K562 (cell line): ENCODE results near the gene RNASEH2A. TPM values are rescaled to one million over a fixed set of nuclear protein-coding genes. Genes with fewer than 3 reads are reported as not detected.

Source experiments
- CTCF ChIP-seq, 3 experiments: IDR thresholded peaks in 2 of 3; conservative IDR thresholded peaks in 1 of 3; 2 replicates each; pipeline ENCODE4 v1.5.1; 2011 to 2012; ENCODE audit warnings: low read length in 3 of 3, mild to moderate bottlenecking in 3 of 3, control low read depth in 2 of 3, improper control_type of control experiment in 1 of 3, inconsistent platforms in 1 of 3, low read depth in 1 of 3, mixed read lengths in 1 of 3, moderate library complexity in 1 of 3; ENCODE audit not compliant: insufficient read depth in 2 of 3
- EP400 ChIP-seq: fragments of 450-650 bp; IDR thresholded peaks from 2 replicates; pipeline ENCODE4 v1.6.1; 2017; ENCODE audit warnings: antibody characterized with exemption, mild to moderate bottlenecking, moderate library complexity
- GTF2F1 ChIP-seq: IDR thresholded peaks from 2 replicates; pipeline ENCODE4 v1.6.1; 2011; ENCODE audit warnings: low read depth, low read length, improper control_type of control experiment
- HNRNPLL ChIP-seq: fragments of 200-400 bp; formaldehyde crosslinking; IDR thresholded peaks from 2 replicates; pipeline ENCODE4 v1.6.1; 2017; ENCODE audit warnings: low read length, low read depth, mild to moderate bottlenecking; ENCODE audit not compliant: poor library complexity, severe bottlenecking
- MTA3 ChIP-seq: fragments of 450-650 bp; formaldehyde crosslinking; IDR thresholded peaks from 2 replicates; pipeline ENCODE4 v1.6.1; 2017; ENCODE audit warnings: mild to moderate bottlenecking, borderline replicate concordance
- NBN ChIP-seq: fragments of 450-650 bp; IDR thresholded peaks from 2 replicates; pipeline ENCODE4 v1.6.1; 2016; ENCODE audit warnings: low read depth, mild to moderate bottlenecking
- NFYB ChIP-seq: IDR thresholded peaks from 2 replicates; pipeline ENCODE4 v1.6.1; 2011; ENCODE audit warnings: mild to moderate bottlenecking, moderate library complexity; ENCODE audit not compliant: insufficient read length; ENCODE audit errors: extremely low read depth
- NR2C2 ChIP-seq, 2 experiments: fragments of 200-800 bp in 1 of 2; sonication (Bioruptor generic) in 1 of 2; sonication (generic) in 1 of 2; formaldehyde crosslinking in 1 of 2; IDR thresholded peaks; 2 replicates each; pipeline versions ENCODE4 v1.6.1 to v1.8.0; 2016 to 2022; ENCODE audit warnings: mild to moderate bottlenecking in 1 of 2, missing compliant biosample characterization in 1 of 2, missing genetic modification characterization in 1 of 2, missing genetic modification reagents in 1 of 2
- PATZ1 ChIP-seq: fragments of 250-450 bp; sonication (Bioruptor Pico); IDR thresholded peaks from 2 replicates; pipeline ENCODE4 v1.5.0; 2020; ENCODE audit warnings: mild to moderate bottlenecking, borderline replicate concordance
- RCOR1 ChIP-seq, 2 experiments: IDR thresholded peaks; 2 replicates each; pipeline ENCODE4 v1.6.1; 2012; ENCODE audit warnings: low read depth in 2 of 2, low read length in 2 of 2, borderline replicate concordance in 1 of 2, improper control_type of control experiment in 1 of 2
- SMC3 ChIP-seq: conservative IDR thresholded peaks from 2 replicates; pipeline ENCODE4 v1.6.1; 2011; ENCODE audit warnings: low read depth, low read length, improper control_type of control experiment; ENCODE audit not compliant: insufficient read depth
- TAF9B ChIP-seq: fragments of 450-650 bp; IDR thresholded peaks from 2 replicates; pipeline ENCODE4 v1.6.1; 2018; ENCODE audit warnings: mild to moderate bottlenecking; ENCODE audit not compliant: partially characterized antibody
- THRAP3 ChIP-seq: fragments of 450-650 bp; IDR thresholded peaks from 2 replicates; pipeline ENCODE4 v1.6.1; 2016; ENCODE audit warnings: mild to moderate bottlenecking, inconsistent platforms, borderline replicate concordance
- ZBTB12 ChIP-seq: fragments of 250-450 bp; sonication (Bioruptor Pico); IDR thresholded peaks from 2 replicates; pipeline ENCODE4 v1.4.0; 2020
- ZBTB9 ChIP-seq: fragments of 450-650 bp; formaldehyde crosslinking; IDR thresholded peaks from 2 replicates; pipeline ENCODE4 v1.4.0; 2020; ENCODE audit warnings: mild to moderate bottlenecking, moderate library complexity
- ZNF121 ChIP-seq: sonication (generic); formaldehyde crosslinking; conservative IDR thresholded peaks from 2 replicates; pipeline ENCODE4 v1.8.0; 2022; ENCODE audit warnings: missing genetic modification reagents
- ZNF197 ChIP-seq: fragments of 200-800 bp; sonication (Bioruptor generic); IDR thresholded peaks from 2 replicates; pipeline ENCODE4 v1.6.1; 2016; ENCODE audit warnings: low read depth, missing genetic modification characterization, missing compliant biosample characterization
- ZNF431 ChIP-seq: sonication (generic); formaldehyde crosslinking; IDR thresholded peaks from 2 replicates; pipeline ENCODE4 v1.8.0; 2022; ENCODE audit warnings: mild to moderate bottlenecking, missing genetic modification reagents
- ZNF584 ChIP-seq: fragments of 200-800 bp; sonication (Bioruptor generic); IDR thresholded peaks from 2 replicates; pipeline ENCODE4 v1.6.1; 2016; ENCODE audit warnings: low read depth, mild to moderate bottlenecking, missing genetic modification characterization, missing compliant biosample characterization
- ZNF766 ChIP-seq: fragments of 200-800 bp; sonication (Bioruptor generic); conservative IDR thresholded peaks from 2 replicates; pipeline ENCODE4 v1.6.1; 2016; ENCODE audit warnings: missing genetic modification characterization, missing compliant biosample characterization
- polyA plus RNA-seq, 8 experiments: library from polyadenylated mRNA; depleted of rRNA in 4 of 8; stranded (reverse) in 5 of 8; unstranded in 3 of 8; fragments of >200 nt; fragmentation: Nextera tagmentation in 2 of 8; fragmentation: Illumina TruSeq in 1 of 8; extraction: Ambion mirVana in 2 of 8; extraction: Trizol in 1 of 8; gene quantifications; 2 replicates each; pipeline versions ENCODE4 v1.2.1 to v1.2.3, GENCODE V29; 2011 to 2014; ENCODE audit warnings: inconsistent platforms in 1 of 8, missing spikeins in 1 of 8
- total RNA-seq, 7 experiments: library from RNA; depleted of rRNA in 6 of 7; stranded (reverse); fragments of >200 nt in 6 of 7; fragmentation: Illumina TruSeq in 2 of 7; extraction: Trizol in 2 of 7; gene quantifications; 2 replicates each; pipeline versions ENCODE4 v1.2.1 to v1.2.3, GENCODE V29; 2011 to 2021; ENCODE audit warnings: low replicate concordance in 1 of 7

Gene RNASEH2A
- total and polyA plus RNA-seq, 9 of the 15 experiments (the other 6 are each of a cell fraction or from before 2014, with no cell fraction given): 22.3 to 78.0 (median 61.7) TPM

- TF ChIP-seq PATZ1 (CRISPR knock-in tag) (no peak), ZBTB12 (CRISPR knock-in tag) (no peak), ZNF766 (no peak), CTCF (IDR thresholded peaks at IDR 0.05 in 2 of 3, conservative IDR thresholded peaks at IDR 0.05 in 1 of 3; ENCODE audit: insufficient read depth in 2 of 3, low read depth in 1 of 3, low read length in 3 of 3) (peak; percentile 90 to 96 (median 93)), SMC3 (peak; percentile 86), HNRNPLL (no peak), THRAP3 (no peak), ZNF197 (CRISPR knock-in tag) (no peak), RCOR1 (IDR thresholded peaks at IDR 0.05; ENCODE audit: borderline replicate concordance in 1 of 2, low read depth in 2 of 2, low read length in 2 of 2) (no peak), ZNF584 (no peak), ZNF121 (CRISPR knock-in tag) (no peak), EP400 (peak; percentile 53; the same call in 1 of the 2 replicates), TAF9B (no peak), NBN (no peak), NR2C2 (CRISPR knock-in tag; IDR thresholded peaks at IDR 0.05) (no peak), NR2C2 (tag; IDR thresholded peaks at IDR 0.05) (no peak), ZBTB9 (CRISPR knock-in tag) (no peak), NFYB (no peak), ZNF431 (no peak), MTA3 (0 out of 2 replicates have a peak, but pooled peaks have one; percentile 41), GTF2F1 (no peak)
These were observed 29.0 kb upstream of the RNASEH2A start (continued) for GRCh38 chr19:12777217-12778016.
